ENCODE measurements around the gene ERVMER34-1.

ERVMER34-1 gene

GRCh38 chr4:52789774-52790173, 38.5 kb upstream of the ERVMER34-1 start:
- no peak overlapping the region for H2BK120ac ChIP-seq (ENCODE audit: low read depth, low read length)
- no peak for DNase-seq
- H3K79me1 ChIP-seq (replicated peaks; ENCODE audit: low read length, poor library complexity, severe bottlenecking): no peaks in the 10 kb centered on the region
- H2AK5ac ChIP-seq (ENCODE audit: low read length, severe bottlenecking): no peak overlapping the region
- no peak overlapping the region for H2AFZ ChIP-seq (ENCODE audit: low read depth, low read length)
- H4K91ac ChIP-seq (ENCODE audit: low read length): no peak overlapping the region
- WGBS: 91% methylated on average over 4 of the region's 6 CpGs
- no peak overlapping the region for H3K9ac ChIP-seq (ENCODE audit: low read length)
- H3K23ac ChIP-seq (ENCODE audit: low read length in 2 of 2): no peak overlapping the region
- no peak overlapping the region for H3K27ac ChIP-seq (ENCODE audit: low read length, poor library complexity, severe bottlenecking)
- no peak overlapping the region for H3K14ac ChIP-seq (ENCODE audit: low read length in 2 of 2)
- H3K4me1 ChIP-seq (ENCODE audit: control insufficient read depth, insufficient read depth, low read depth, low read length): no peaks in the 10 kb centered on the region
- H3K4me2 ChIP-seq (ENCODE audit: low read length, poor library complexity, severe bottlenecking): no peak overlapping the region
- no peak overlapping the region for H3K4ac ChIP-seq (ENCODE audit: low read depth in 1 of 2, low read length in 2 of 2)
- H2BK15ac ChIP-seq (ENCODE audit: low read depth, poor library complexity, severe bottlenecking): no peak overlapping the region
- H3K27me3 ChIP-seq (ENCODE audit: control insufficient read depth in 1 of 2, insufficient read depth in 1 of 2, low read length in 2 of 2): no peaks in the 10 kb centered on the region
- no peaks in the 10 kb centered on the region for H3K9me3 ChIP-seq (ENCODE audit: control insufficient read depth, low read length)
- no peak overlapping the region for H3K4me3 ChIP-seq (ENCODE audit: insufficient read depth in 1 of 2, low read depth in 1 of 2, low read length in 2 of 2)
- no peak overlapping the region for H4K8ac ChIP-seq (ENCODE audit: low read length)
- no peaks in the 10 kb centered on the region for H3K36me3 ChIP-seq (ENCODE audit: control insufficient read depth in 1 of 2, insufficient read depth in 2 of 2, low read depth in 1 of 2, low read length in 2 of 2)
- H2BK5ac ChIP-seq (ENCODE audit: low read depth, low read length, poor library complexity, severe bottlenecking): no peak overlapping the region
- H2BK12ac ChIP-seq (ENCODE audit: low read length in 2 of 2): no peak overlapping the region
- H3K18ac ChIP-seq (ENCODE audit: low read depth in 1 of 2, low read length in 2 of 2): no peak overlapping the region

GRCh38 chr4:52788806-52789205, 37.6 kb upstream of the ERVMER34-1 start:
- H3K4ac ChIP-seq (ENCODE audit: low read depth in 1 of 2, low read length in 2 of 2): no peak overlapping the region
- H2BK15ac ChIP-seq (ENCODE audit: low read depth, poor library complexity, severe bottlenecking): no peak overlapping the region
- no peak overlapping the region for H2AFZ ChIP-seq (ENCODE audit: low read depth, low read length)
- 97% methylated on average over 6 of the region's 6 CpGs for WGBS
- no peak overlapping the region for H4K8ac ChIP-seq (ENCODE audit: low read length)
- no peaks in the 10 kb centered on the region for H3K79me1 ChIP-seq (replicated peaks; ENCODE audit: low read length, poor library complexity, severe bottlenecking)
- no peaks in the 10 kb centered on the region for H3K36me3 ChIP-seq (ENCODE audit: control insufficient read depth in 1 of 2, insufficient read depth in 2 of 2, low read depth in 1 of 2, low read length in 2 of 2)
- no peak overlapping the region for H3K23ac ChIP-seq (ENCODE audit: low read length in 2 of 2)
- H3K14ac ChIP-seq (ENCODE audit: low read length in 2 of 2): no peak overlapping the region
- no peaks in the 10 kb centered on the region for H3K4me1 ChIP-seq (ENCODE audit: control insufficient read depth, insufficient read depth, low read depth, low read length)
- H3K18ac ChIP-seq (ENCODE audit: low read depth in 1 of 2, low read length in 2 of 2): no peak overlapping the region
- no peaks in the 10 kb centered on the region for H3K27me3 ChIP-seq (ENCODE audit: control insufficient read depth in 1 of 2, insufficient read depth in 1 of 2, low read length in 2 of 2)
- H3K4me3 ChIP-seq (ENCODE audit: insufficient read depth in 1 of 2, low read depth in 1 of 2, low read length in 2 of 2): no peak overlapping the region
- no peak overlapping the region for H2BK5ac ChIP-seq (ENCODE audit: low read depth, low read length, poor library complexity, severe bottlenecking)
- no peak for DNase-seq
- no peaks in the 10 kb centered on the region for H3K9me3 ChIP-seq (ENCODE audit: control insufficient read depth, low read length)
- no peak overlapping the region for H3K9ac ChIP-seq (ENCODE audit: low read length)
- no peak overlapping the region for H3K4me2 ChIP-seq (ENCODE audit: low read length, poor library complexity, severe bottlenecking)
- no peak overlapping the region for H2BK12ac ChIP-seq (ENCODE audit: low read length in 2 of 2)
- H3K27ac ChIP-seq (ENCODE audit: low read length, poor library complexity, severe bottlenecking): no peak overlapping the region
- no peak overlapping the region for H2BK120ac ChIP-seq (ENCODE audit: low read depth, low read length)
- no peak overlapping the region for H2AK5ac ChIP-seq (ENCODE audit: low read length, severe bottlenecking)
- no peak overlapping the region for H4K91ac ChIP-seq (ENCODE audit: low read length)

- Histone ChIP-seq H3K14ac (ENCODE audit: low read length in 2 of 2) (no peak overlapping the region), H2BK15ac (ENCODE audit: low read depth, poor library complexity, severe bottlenecking) (no peak overlapping the region), H3K9me3 (ENCODE audit: control insufficient read depth, low read length) (no peaks in the 10 kb centered on the region), H3K9ac (ENCODE audit: low read length) (no peak overlapping the region), H3K18ac (ENCODE audit: low read depth in 1 of 2, low read length in 2 of 2) (no peak overlapping the region), H3K4me2 (ENCODE audit: low read length, poor library complexity, severe bottlenecking) (no peak overlapping the region), H3K4me1 (ENCODE audit: control insufficient read depth, insufficient read depth, low read depth, low read length) (no peaks in the 10 kb centered on the region), H4K8ac (ENCODE audit: low read length) (no peak overlapping the region), H3K27ac (ENCODE audit: low read length, poor library complexity, severe bottlenecking) (no peak overlapping the region), H3K4ac (ENCODE audit: low read depth in 1 of 2, low read length in 2 of 2) (no peak overlapping the region), H3K4me3 (ENCODE audit: insufficient read depth in 1 of 2, low read depth in 1 of 2, low read length in 2 of 2) (no peak overlapping the region), H4K91ac (ENCODE audit: low read length) (no peak overlapping the region), H2BK5ac (ENCODE audit: low read depth, low read length, poor library complexity, severe bottlenecking) (no peak overlapping the region), H3K79me1 (replicated peaks; ENCODE audit: low read length, poor library complexity, severe bottlenecking) (no peaks in the 10 kb centered on the region), H2BK12ac (ENCODE audit: low read length in 2 of 2) (no peak overlapping the region), H3K23ac (ENCODE audit: low read length in 2 of 2) (no peak overlapping the region), H3K27me3 (ENCODE audit: control insufficient read depth in 1 of 2, insufficient read depth in 1 of 2, low read length in 2 of 2) (peaks cover 0 to 10% of the 10 kb centered on the region in 2 experiments), H3K36me3 (ENCODE audit: control insufficient read depth in 1 of 2, insufficient read depth in 2 of 2, low read depth in 1 of 2, low read length in 2 of 2) (no peaks in the 10 kb centered on the region), H2AK5ac (ENCODE audit: low read length, severe bottlenecking) (no peak overlapping the region), H2BK120ac (ENCODE audit: low read depth, low read length) (no peak overlapping the region), H2AFZ (ENCODE audit: low read depth, low read length) (no peak overlapping the region)
- WGBS: 92% methylated on average over 4 of the region's 4 CpGs
- no peak for DNase-seq
Measured at GRCh38 chr4:52783069-52783468, 31.8 kb upstream of the ERVMER34-1 start.

- Histone ChIP-seq H2BK15ac (ENCODE audit: low read depth, poor library complexity, severe bottlenecking) (no peak overlapping the region), H2BK5ac (ENCODE audit: low read depth, low read length, poor library complexity, severe bottlenecking) (no peak overlapping the region), H3K4me3 (ENCODE audit: insufficient read depth in 1 of 2, low read depth in 1 of 2, low read length in 2 of 2) (no peak overlapping the region), H3K27me3 (ENCODE audit: control insufficient read depth in 1 of 2, insufficient read depth in 1 of 2, low read length in 2 of 2) (peaks cover 0 to 10% of the 10 kb centered on the region in 2 experiments), H4K91ac (ENCODE audit: low read length) (no peak overlapping the region), H3K4me2 (ENCODE audit: low read length, poor library complexity, severe bottlenecking) (no peak overlapping the region), H3K79me1 (replicated peaks; ENCODE audit: low read length, poor library complexity, severe bottlenecking) (no peaks in the 10 kb centered on the region), H3K27ac (ENCODE audit: low read length, poor library complexity, severe bottlenecking) (no peak overlapping the region), H3K23ac (ENCODE audit: low read length in 2 of 2) (no peak overlapping the region), H2AK5ac (ENCODE audit: low read length, severe bottlenecking) (no peak overlapping the region), H3K36me3 (ENCODE audit: control insufficient read depth in 1 of 2, insufficient read depth in 2 of 2, low read depth in 1 of 2, low read length in 2 of 2) (no peaks in the 10 kb centered on the region), H3K14ac (ENCODE audit: low read length in 2 of 2) (no peak overlapping the region), H3K9me3 (ENCODE audit: control insufficient read depth, low read length) (no peaks in the 10 kb centered on the region), H2BK120ac (ENCODE audit: low read depth, low read length) (no peak overlapping the region), H3K4me1 (ENCODE audit: control insufficient read depth, insufficient read depth, low read depth, low read length) (no peaks in the 10 kb centered on the region), H3K4ac (ENCODE audit: low read depth in 1 of 2, low read length in 2 of 2) (no peak overlapping the region), H3K9ac (ENCODE audit: low read length) (no peak overlapping the region), H3K18ac (ENCODE audit: low read depth in 1 of 2, low read length in 2 of 2) (no peak overlapping the region), H2AFZ (ENCODE audit: low read depth, low read length) (no peak overlapping the region), H4K8ac (ENCODE audit: low read length) (no peak overlapping the region), H2BK12ac (ENCODE audit: low read length in 2 of 2) (no peak overlapping the region)
- DNase-seq: no peak
- 82% methylated on average over 3 of the region's 4 CpGs for WGBS
Measured at GRCh38 chr4:52780617-52781354, 29.6 kb upstream of the ERVMER34-1 start.

Data from mesenchymal stem cell (in vitro differentiated cells and primary cell).